GM19351 (cell line): ENCODE data around the gene PER1.

Experiments used
- ATAC-seq: cut with Tn5 transposase; IDR thresholded peaks from one replicate; pipeline ENCODE4 v1.9.1; 2021; ENCODE audit warnings: mild to moderate bottlenecking, moderate library complexity; ENCODE audit not compliant: unreplicated experiment

PER1 gene

DNA sequence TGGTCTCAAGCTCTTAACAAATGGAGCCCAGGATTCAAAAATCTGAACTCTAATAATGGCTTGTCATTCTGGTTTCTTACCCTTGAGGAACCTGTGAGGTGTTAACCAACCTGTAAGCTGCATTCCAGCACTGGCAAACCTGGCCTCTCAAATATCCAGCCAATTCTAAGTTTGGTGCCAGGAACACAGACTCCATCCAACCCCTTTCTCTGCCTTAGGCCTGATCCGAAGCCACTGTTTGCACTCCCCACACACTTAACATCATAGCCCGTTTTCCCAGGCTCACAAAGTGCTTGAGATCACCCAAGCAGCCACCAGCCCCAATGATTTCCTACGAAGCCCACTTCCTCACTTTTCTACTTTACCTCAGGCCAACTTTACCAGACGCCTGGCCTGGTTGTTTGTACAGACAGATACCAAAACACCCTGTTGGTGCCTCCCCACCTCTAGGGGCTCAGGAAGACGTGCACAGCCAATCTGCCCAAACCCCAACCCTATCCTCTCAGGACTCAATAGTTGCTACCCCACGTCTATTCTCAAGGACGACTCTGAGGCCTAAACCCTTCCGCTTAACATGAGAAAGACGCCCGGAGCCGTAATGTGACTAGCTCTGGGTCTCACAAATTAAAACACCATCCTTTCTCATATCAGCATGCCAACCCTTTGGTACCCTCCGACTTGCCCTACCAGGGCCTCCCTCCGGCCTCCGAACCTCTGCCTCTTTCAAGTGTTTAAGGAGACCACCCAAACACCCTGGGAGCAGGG lies 3.2 kb upstream of the PER1 start:
- ATAC-seq, result no peak

DNA sequence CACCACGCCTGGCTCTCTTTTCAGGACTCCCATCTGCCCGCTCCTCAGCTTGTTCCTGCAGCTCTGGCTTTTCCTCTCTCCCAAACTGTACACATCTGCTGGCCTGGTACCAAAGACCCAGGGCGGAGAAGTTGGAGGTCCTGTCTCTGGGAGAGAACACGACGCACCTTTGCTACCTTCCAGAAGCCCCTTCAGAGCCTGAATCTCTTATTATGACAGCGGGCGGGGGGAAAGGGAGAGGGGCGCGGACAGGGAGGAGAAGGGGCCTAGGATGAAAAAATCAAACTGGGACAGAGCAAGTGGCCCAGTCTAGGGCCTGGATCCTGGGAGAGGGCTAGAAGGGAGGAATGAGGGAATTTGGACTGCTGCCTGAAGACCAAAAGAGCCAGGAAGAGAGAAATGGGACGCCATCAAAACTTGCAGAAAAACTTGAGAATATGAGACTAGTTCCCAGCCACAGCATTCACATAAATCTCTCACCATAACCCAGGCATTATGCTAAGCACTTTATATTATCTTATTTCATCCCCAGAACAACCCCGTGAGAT lies 2.5 kb upstream of the PER1 start:
- no peak for ATAC-seq

GRCh38 chr17:8153957-8154607 lies 1.9 kb upstream of the PER1 start:
- no peak for ATAC-seq

- no peak for ATAC-seq
Measured at GRCh38 chr17:8153525-8153956, 1.3 kb upstream of the PER1 start.

DNA sequence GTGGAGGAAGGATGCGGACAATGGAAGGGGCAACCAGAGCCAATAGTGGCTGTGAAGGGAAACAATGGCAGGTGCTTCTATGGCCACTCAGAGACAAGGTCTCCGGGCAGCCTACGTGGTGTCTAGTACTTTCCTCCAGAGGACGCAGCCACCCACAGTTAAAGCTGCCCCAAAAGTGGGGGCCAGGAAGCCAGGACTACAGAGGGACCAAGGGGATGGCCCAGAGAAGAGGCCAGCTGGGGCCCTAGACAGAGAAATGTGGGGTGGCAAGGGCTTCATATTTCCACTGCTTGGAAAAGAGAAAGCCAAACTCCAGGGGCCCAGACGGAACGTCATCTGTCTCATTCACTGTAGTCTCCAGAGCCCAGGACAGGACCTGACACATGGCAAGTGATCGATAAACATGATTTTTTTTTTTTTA lies 837 bp upstream of the PER1 start:
- no peak for ATAC-seq

DNA sequence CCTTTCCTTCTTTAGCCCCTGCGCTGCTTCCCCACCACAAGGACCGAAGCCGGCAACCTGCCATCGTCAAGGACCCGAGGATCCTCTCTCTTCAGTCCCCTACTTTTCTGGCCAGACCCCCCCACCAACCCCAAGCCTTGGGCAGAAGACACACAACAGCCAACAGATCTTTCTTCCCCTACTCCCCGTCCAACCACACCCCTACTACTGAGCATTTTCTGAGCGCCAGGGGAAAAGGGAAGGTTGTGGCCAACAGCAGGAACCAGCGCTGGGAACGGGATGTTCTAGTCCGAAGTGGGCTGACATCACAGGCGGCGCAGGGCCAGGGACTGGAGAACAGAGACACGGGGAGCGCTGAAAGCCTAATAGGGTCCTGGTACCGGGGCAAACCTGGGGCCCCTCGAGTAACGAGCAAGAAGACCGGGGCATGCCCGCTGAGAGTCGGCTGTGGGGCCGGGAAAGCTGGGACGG lies 528 bp downstream of the PER1 start:
- ATAC-seq, result no peak

DNA sequence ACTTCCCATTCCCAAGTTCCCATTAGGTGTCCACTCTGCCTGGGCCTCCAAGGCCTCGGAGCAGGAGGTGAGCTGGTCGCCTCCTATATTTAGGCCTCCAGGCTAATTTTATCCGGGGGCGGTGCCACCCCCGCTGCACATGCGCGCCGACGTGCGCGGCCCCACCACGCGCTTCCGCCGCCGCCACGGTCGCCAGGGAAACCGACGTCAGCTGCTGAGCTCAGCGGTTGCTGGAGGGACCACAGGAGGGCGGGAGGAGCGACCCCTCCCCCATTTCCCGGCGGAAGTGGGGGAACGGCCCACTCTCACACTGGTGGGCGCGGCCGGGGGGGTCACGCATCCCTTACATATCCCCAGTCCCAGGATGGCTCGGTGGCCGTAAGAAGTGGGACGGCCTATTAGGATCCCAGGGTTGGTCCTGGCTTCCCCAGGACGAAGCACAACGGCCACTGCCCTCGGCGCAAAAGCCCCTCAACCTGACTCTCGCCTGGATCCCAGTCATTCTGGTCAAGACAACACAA lies 1.0 kb downstream of the PER1 start:
- peak; percentile 45 for ATAC-seq

DNA sequence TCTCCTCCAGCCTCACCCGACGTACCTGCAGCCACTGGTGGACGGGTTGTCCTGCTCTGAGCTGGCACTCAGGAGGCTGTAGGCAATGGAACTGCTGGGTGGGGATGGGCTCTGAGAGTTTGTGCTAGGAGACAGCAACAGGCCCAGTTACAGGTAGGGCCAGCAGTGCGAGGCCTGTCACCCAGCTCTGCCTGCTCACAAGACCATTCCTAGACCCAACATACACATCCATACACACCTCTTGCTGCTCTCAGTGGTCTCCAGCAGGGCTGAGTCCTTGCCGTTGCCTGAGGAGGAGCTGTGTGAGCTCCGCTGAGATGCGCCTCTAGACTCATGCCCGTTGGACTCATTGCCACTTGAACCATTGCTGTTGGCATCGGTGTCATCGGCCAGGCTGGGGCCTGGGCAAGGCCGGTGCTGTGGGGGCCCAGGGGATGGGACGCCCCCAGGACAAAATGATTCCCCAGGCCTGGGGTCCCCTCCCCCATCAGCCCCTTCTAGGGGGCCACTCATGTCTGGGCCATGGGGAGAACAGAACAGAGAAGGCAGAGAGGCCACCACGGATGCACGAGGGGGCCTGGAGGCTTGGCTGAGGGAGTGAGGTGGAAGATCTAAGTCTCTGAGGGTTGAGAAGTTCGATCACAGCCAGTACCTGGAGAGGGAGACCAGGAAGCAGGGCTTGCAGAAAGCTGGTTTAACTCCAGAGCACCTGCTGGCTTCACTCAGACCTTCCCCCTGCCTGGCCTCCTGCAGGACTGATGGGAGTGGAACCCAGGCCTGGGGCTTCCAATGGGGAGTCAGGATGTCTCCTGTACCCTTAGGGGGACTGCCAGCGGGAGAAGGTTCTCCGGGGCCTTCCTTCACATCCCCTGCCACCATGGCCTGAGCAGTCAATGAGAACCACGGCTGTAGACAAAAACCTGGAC lies 1.7 kb downstream of the PER1 start:
- peak; percentile 8 for ATAC-seq

DNA sequence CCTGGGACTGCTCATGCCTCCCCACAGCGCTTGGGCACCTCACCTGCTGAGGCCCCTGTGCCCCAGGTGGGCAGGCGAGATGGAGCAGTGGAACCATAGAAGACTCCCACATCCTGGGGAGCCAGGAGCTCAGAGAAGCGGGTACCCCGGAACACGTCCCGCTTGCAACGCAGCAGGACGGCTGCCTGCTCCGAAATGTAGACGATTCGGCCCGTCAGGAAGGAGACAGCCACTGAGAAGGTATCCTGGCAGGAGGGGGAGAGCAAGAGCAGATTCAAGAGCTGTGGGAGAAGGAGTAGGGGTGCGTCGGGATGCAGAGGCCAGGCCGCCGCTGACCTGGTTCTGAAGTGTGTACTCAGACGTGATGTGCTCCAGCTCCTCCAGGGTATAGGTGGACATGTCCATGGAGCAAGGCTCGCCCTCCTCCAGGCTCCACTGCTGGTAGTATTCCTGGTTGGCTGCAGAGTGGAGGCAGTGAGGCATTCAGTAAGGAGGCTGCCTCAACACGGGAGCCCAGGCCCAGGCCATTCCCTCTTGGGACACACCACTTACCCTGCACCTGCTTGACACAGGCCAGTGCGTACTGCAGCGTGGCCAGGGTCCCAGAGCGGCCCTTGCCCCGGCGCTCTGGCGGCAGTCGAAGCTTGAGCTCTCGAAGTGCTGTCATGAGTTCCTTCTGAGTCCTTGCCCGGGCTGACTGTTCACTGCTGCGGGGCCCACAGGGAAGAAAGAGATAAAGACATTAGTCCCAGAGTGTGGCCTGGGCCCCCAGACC lies 2.6 kb downstream of the PER1 start:
- ATAC-seq, result no peak

GRCh38 chr17:8148560-8148959 lies 3.6 kb downstream of the PER1 start:
- no peak for ATAC-seq

GRCh38 chr17:8147805-8148404 lies 4.3 kb downstream of the PER1 start:
- ATAC-seq, result no peak

- ATAC-seq, result no peak
Measured at GRCh38 chr17:8147141-8147804, 4.9 kb downstream of the PER1 start.

DNA sequence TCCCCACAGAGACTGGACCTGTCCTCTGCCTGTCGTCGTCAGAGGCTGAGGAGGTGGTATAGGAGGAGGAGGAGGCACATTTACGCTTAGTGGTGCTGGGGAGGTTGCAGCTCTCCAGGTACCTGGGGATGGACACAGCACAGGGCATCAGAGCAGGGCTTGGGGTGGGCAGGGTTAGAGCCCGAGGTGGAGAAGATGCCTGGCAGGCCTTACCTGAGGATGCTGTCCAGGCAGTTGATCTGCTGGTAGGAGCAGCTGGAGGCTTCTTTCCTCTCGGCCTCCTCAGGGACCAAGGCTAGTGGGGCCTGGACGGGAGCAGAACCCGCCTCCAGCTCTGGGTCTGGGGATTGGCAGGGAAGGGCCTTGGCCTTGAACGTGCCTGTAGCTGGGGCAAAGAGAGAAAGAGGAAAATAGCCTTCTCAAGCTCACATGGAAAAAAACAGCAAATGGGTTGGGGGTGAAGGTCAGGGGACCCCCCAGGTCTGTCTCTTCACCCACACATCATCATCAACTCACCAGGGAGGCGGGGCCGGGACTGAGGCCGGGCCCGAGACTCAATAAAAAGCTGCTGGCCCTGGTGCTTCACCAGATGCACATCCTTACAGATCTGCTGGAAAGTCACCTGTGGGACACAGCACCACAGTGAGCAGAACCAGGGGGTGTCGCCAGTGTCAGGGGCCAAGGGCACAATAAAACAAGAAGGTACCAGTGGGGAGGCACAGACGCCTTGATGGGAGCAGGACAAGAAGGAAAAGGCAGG lies 5.6 kb downstream of the PER1 start:
- ATAC-seq, result no peak

DNA sequence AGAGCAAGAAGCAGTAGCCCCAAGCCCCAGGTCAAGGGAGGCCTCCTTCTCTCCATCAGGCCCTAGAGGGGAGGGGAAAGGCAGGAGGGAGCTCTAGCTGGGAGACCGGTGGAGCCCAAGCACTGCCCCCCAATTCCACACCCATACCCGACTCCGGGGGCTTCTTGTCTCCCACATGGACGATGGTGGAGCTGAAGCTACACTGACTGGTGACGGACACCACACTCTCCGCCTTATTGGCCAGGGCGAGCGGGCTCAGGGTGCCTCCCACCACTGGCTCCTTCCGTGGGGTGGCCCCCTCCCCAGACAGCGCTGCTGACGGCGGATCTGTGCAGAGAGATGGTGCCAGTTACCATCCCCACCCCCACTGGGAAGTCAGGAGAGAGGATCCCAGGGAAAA lies 6.4 kb downstream of the PER1 start:
- no peak for ATAC-seq

GRCh38 chr17:8144401-8145231 lies 7.6 kb downstream of the PER1 start:
- no peak for ATAC-seq

DNA sequence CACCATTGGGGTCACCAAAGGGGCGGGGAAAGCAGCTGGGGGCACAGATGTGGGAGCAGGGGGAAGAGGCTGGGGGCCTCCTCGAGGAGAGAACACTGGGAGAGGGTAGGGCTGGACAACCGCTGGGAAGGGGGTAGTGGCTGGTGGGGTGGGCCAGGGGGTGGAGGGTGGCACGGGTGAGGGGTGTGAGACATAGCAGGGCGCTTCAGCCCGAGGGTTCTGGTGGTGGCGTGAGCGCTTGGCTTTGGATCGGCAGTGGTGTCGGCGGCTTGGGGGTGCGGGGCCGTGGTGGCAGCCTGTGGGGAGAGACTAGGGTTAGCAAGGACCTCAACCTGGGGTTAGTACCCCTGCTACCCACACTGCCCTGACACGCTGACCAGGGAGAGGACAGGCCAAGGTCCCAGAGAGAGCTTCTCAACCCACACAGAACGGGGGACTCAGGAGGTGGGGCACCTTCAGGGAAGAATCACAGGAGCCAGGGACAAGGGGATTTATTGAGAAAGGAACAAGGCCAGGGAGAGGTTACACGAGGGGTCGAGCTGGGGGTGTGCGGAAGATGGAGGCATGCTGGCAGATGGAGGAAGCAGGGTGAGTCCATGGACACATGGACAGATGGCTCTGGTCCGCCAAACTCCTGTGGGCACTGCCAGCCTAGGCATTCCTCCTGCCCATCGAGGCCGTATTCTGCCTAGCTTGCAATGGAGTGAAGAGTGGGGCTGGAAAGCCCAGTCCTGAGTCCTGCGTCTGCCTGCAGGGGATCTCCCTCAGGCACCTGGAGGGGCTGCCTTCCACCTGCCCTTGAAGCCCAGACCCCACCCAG lies 8.4 kb downstream of the PER1 start:
- no peak for ATAC-seq
